ENCODE measurements around the gene DDX52.
"Not testable (repeated sequence)": the region's sequence is repeated elsewhere in the genome, so short reads cannot be mapped to it uniquely, and the experiment has no call there.

DDX52 gene

GRCh38 chr17:37650419-37651003 is 7.3 kb upstream of the DDX52 start:
- DNase-seq (ENCODE audit: low read depth), result peak; percentile 74

- DNase-seq (ENCODE audit: low read depth), result peak; percentile 91
Measured at GRCh38 chr17:37648555-37648954, 5.3 kb upstream of the DDX52 start.

- DNase-seq (ENCODE audit: low read depth), result no peak
Measured at GRCh38 chr17:37647856-37648255, 4.6 kb upstream of the DDX52 start.

GRCh38 chr17:37643869-37644268 is 623 bp upstream of the DDX52 start:
- DNase-seq (ENCODE audit: low read depth), result peak; percentile 17

GRCh38 chr17:37642681-37643080 is 565 bp downstream of the DDX52 start:
- DNase-seq (ENCODE audit: low read depth), result peak; percentile 64

- DNase-seq (ENCODE audit: low read depth), result no peak
Measured at GRCh38 chr17:37640015-37640414, 3.2 kb downstream of the DDX52 start.

GRCh38 chr17:37637956-37638355 is 5.3 kb downstream of the DDX52 start:
- DNase-seq (ENCODE audit: low read depth), result no peak

- not testable (repeated sequence) for DNase-seq (ENCODE audit: low read depth)
Measured at GRCh38 chr17:37616430-37616829, 26.8 kb downstream of the DDX52 start.

GRCh38 chr17:37614823-37615222 is 28.4 kb downstream of the DDX52 start:
- DNase-seq (ENCODE audit: low read depth), result peak; percentile 17

- peak; percentile 94 for DNase-seq (ENCODE audit: low read depth)
Measured at GRCh38 chr17:37614391-37614790, 28.9 kb downstream of the DDX52 start.

GRCh38 chr17:37610971-37611370 is 32.3 kb downstream of the DDX52 start:
- no peak for DNase-seq (ENCODE audit: low read depth)

GRCh38 chr17:37610041-37610420 is 33.2 kb downstream of the DDX52 start:
- not testable (repeated sequence) for DNase-seq (ENCODE audit: low read depth)

- peak; percentile 97 for DNase-seq (ENCODE audit: low read depth)
Measured at GRCh38 chr17:37609170-37610040, 33.8 kb downstream of the DDX52 start, which contains the start of gene SYNRG. Gene SYNRG (minus strand): TSS chr17:37609418. CDS start chr17:37609355, 63 bp downstream.

- DNase-seq (ENCODE audit: low read depth), result peak; percentile 61
Measured at GRCh38 chr17:37608351-37609169, 34.7 kb downstream of the DDX52 start.

- DNase-seq (ENCODE audit: low read depth), result no peak
Measured at GRCh38 chr17:37607637-37608331, 35.5 kb downstream of the DDX52 start.

GRCh38 chr17:37605813-37606505 is 37.3 kb downstream of the DDX52 start:
- DNase-seq (ENCODE audit: low read depth), result peak; percentile 60

GRCh38 chr17:37605081-37605480 is 38.2 kb downstream of the DDX52 start:
- peak; percentile 70 for DNase-seq (ENCODE audit: low read depth)

GRCh38 chr17:37604556-37604955 is 38.7 kb downstream of the DDX52 start:
- DNase-seq (ENCODE audit: low read depth), result no peak

- DNase-seq (ENCODE audit: low read depth), result no peak
Measured at GRCh38 chr17:37598145-37598544, 45.1 kb downstream of the DDX52 start.

- DNase-seq (ENCODE audit: low read depth), result no peak
Measured at GRCh38 chr17:37592291-37592690, 51.0 kb downstream of the DDX52 start.

- no peak for DNase-seq (ENCODE audit: low read depth)
Measured at GRCh38 chr17:37585066-37585465, 58.2 kb downstream of the DDX52 start.

Measured in ELR (cell line).